GM23338 (cell line): ENCODE data around the gene SHISA2. TPM values are rescaled to one million over a fixed set of nuclear protein-coding genes. Genes with fewer than 3 reads are reported as not detected.

Source experiments
- ATAC-seq: fragments of 200-7000 bp; cut with Tn5 transposase; 3 replicates; pipeline ENCODE4 v1.9.1; 2020
- DNase-seq: peaks from one replicate; pipeline ENCODE4 v3.0.0-alpha.2; 2015; ENCODE audit warnings: low spot score
- H2AFZ ChIP-seq: fragments of 200-600 bp; sonication (generic); 2 replicates; pipeline ENCODE4 v1.8.0; 2016; ENCODE audit warnings: antibody characterized with exemption, mild to moderate bottlenecking, moderate library complexity
- H3F3A ChIP-seq: fragments of 200-600 bp; sonication (generic); replicated peaks from 2 replicates; pipeline ENCODE4 v1.8.0; 2017; ENCODE audit warnings: antibody characterized with exemption, mixed run types, low read depth
- H3K27ac ChIP-seq: fragments of 200-600 bp; sonication (generic); 2 replicates; pipeline ENCODE4 v1.6.1; 2016; ENCODE audit warnings: low read depth
- H3K27me3 ChIP-seq: fragments of 200-600 bp; sonication (generic); 2 replicates; pipeline ENCODE4 v1.8.0; 2016; ENCODE audit warnings: mild to moderate bottlenecking, mixed run types, moderate library complexity; ENCODE audit not compliant: insufficient read depth
- H3K36me3 ChIP-seq: fragments of 200-600 bp; sonication (generic); 2 replicates; pipeline ENCODE4 v1.8.0; 2016; ENCODE audit warnings: mild to moderate bottlenecking; ENCODE audit not compliant: insufficient read depth
- H3K4me1 ChIP-seq: fragments of 200-600 bp; sonication (generic); 2 replicates; pipeline ENCODE4 v1.8.0; 2016; ENCODE audit warnings: mild to moderate bottlenecking, moderate library complexity; ENCODE audit not compliant: insufficient read depth
- H3K4me2 ChIP-seq: fragments of 200-600 bp; sonication (generic); 2 replicates; pipeline ENCODE4 v1.7.1; 2017; ENCODE audit warnings: mixed run types
- H3K4me3 ChIP-seq: fragments of 200-600 bp; sonication (generic); 2 replicates; pipeline ENCODE4 v1.6.1; 2016; ENCODE audit warnings: mixed run types
- H3K79me2 ChIP-seq: fragments of 200-600 bp; sonication (generic); replicated peaks from 2 replicates; pipeline ENCODE4 v1.8.0; 2017; ENCODE audit warnings: mild to moderate bottlenecking; ENCODE audit not compliant: insufficient read depth
- H3K9me2 ChIP-seq: fragments of 200-600 bp; sonication (generic); 2 replicates; pipeline ENCODE4 v1.8.0; 2017; ENCODE audit not compliant: insufficient read depth
- H4K20me1 ChIP-seq: fragments of 200-600 bp; sonication (generic); replicated peaks from 2 replicates; pipeline ENCODE4 v1.8.0; 2017; ENCODE audit warnings: mild to moderate bottlenecking; ENCODE audit not compliant: insufficient read depth
- H3K27ac Mint-ChIP-seq: 2 replicates; pipeline ENCODE4 v1.8.0; 2020; ENCODE audit warnings: inconsistent platforms, mild to moderate bottlenecking, moderate library complexity, mixed read lengths
- H3K27me3 Mint-ChIP-seq: 3 replicates; pipeline ENCODE4 v1.8.0; 2022; ENCODE audit warnings: low read depth, mild to moderate bottlenecking, moderate library complexity, mixed read lengths, inconsistent platforms; ENCODE audit not compliant: insufficient read depth, poor library complexity
- H3K36me3 Mint-ChIP-seq: 3 replicates; pipeline ENCODE4 v1.8.0; 2021; ENCODE audit warnings: low read depth, mild to moderate bottlenecking, inconsistent platforms, moderate library complexity, mixed read lengths
- H3K4me1 Mint-ChIP-seq: 3 replicates; pipeline ENCODE4 v1.8.0; 2020; ENCODE audit warnings: mild to moderate bottlenecking, inconsistent platforms, mixed read lengths
- H3K4me3 Mint-ChIP-seq: 3 replicates; pipeline ENCODE4 v1.8.0; 2021; ENCODE audit warnings: moderate library complexity, mild to moderate bottlenecking, inconsistent platforms, mixed read lengths
- H3K9me3 Mint-ChIP-seq: 3 replicates; pipeline ENCODE4 v1.8.0; 2020; ENCODE audit warnings: moderate library complexity, mild to moderate bottlenecking, inconsistent platforms, mixed read lengths
- CREB1 ChIP-seq: fragments of 250-450 bp; sonication (Bioruptor Pico); IDR thresholded peaks from 2 replicates; pipeline ENCODE4 v1.5.0; 2020; ENCODE audit warnings: low read depth, mild to moderate bottlenecking, moderate library complexity
- CTCF ChIP-seq, 2 experiments: fragments of 200-600 bp in 1 of 2; sonication (generic) in 1 of 2; conservative IDR thresholded peaks; 2 replicates each; pipeline versions ENCODE4 v1.5.1 to v1.6.1; 2016 to 2017; ENCODE audit warnings: antibody characterized with exemption in 2 of 2, low read depth in 2 of 2, mild to moderate bottlenecking in 2 of 2, moderate library complexity in 1 of 2
- ETS1 ChIP-seq: IDR thresholded peaks from 2 replicates; pipeline ENCODE4 v1.6.1; 2016; ENCODE audit warnings: antibody characterized with exemption
- EZH2 ChIP-seq: fragments of 200-600 bp; sonication (generic); IDR thresholded peaks from one replicate; pipeline ENCODE4 v1.8.0; 2017; ENCODE audit warnings: antibody characterized with exemption, mild to moderate bottlenecking, low read depth; ENCODE audit not compliant: unreplicated experiment
- EZH2phosphoT487 ChIP-seq: fragments of 200-600 bp; sonication (generic); IDR thresholded peaks from one replicate; pipeline ENCODE4 v1.8.1; 2018; ENCODE audit warnings: antibody characterized with exemption; ENCODE audit not compliant: unreplicated experiment
- JUNB ChIP-seq: IDR thresholded peaks from one replicate; pipeline ENCODE4 v1.6.1; 2016; ENCODE audit warnings: antibody characterized with exemption; ENCODE audit not compliant: unreplicated experiment
- NANOG ChIP-seq: IDR thresholded peaks from 2 replicates; pipeline ENCODE4 v1.6.1; 2016; ENCODE audit warnings: antibody characterized with exemption, borderline replicate concordance
- POLR2AphosphoS5 ChIP-seq: IDR thresholded peaks from 2 replicates; pipeline ENCODE4 v1.6.1; 2016; ENCODE audit warnings: antibody characterized with exemption, low read depth
- REST ChIP-seq: IDR thresholded peaks from one replicate; pipeline ENCODE4 v1.6.1; 2018; ENCODE audit warnings: antibody characterized with exemption; ENCODE audit not compliant: unreplicated experiment
- ZNF331 ChIP-seq: fragments of 250-450 bp; sonication (Bioruptor Pico); IDR thresholded peaks from 2 replicates; pipeline ENCODE4 v1.5.0; 2020; ENCODE audit warnings: low read depth, mild to moderate bottlenecking, moderate library complexity
- ZNF462 ChIP-seq: fragments of 250-450 bp; sonication (Bioruptor Pico); IDR thresholded peaks from 2 replicates; pipeline ENCODE4 v1.5.0; 2020; ENCODE audit warnings: mild to moderate bottlenecking, moderate library complexity
- polyA plus RNA-seq: library from polyadenylated mRNA; unstranded; fragments of >200 nt; fragmentation: Nextera tagmentation; extraction: Ambion mirVana; gene quantifications from 2 replicates; pipeline ENCODE4 v1.2.1, GENCODE V29; 2016
- total RNA-seq: library from RNA; depleted of rRNA; stranded (reverse); fragments of >200 nt; shearing (Covaris generic); gene quantifications from 2 replicates; pipeline ENCODE4 v1.2.3, GENCODE V29; 2014

Gene SHISA2
- total and polyA plus RNA-seq, 2 experiments from 2014 or later: 17.9 to 37.4 TPM

- no peak for TF ChIP-seq REST
- TF ChIP-seq CREB1: no peak
- TF ChIP-seq ETS1: no peak
- no peak for TF ChIP-seq EZH2
- TF ChIP-seq EZH2phosphoT487: no peak
- no peak for TF ChIP-seq JUNB
Observed at GRCh38 chr13:26061947-26062346, 10.1 kb upstream of the SHISA2 start (continued).

- no peak overlapping the region for H3K27ac ChIP-seq
- no peaks in the 10 kb centered on the region for H3K9me2 ChIP-seq
- no peak overlapping the region for H3K4me3 ChIP-seq
- 0 out of 2 replicates have a peak, but pooled peaks cover 2% of the 10 kb centered on the region for H3K4me1 ChIP-seq
- H3K27me3 ChIP-seq: no peaks in the 10 kb centered on the region
- Mint-ChIP-seq H3K4me1 (peaks cover 12% of the 10 kb centered on the region), H3K4me3 (no peak overlapping the region), H3K36me3 (no peaks in the 10 kb centered on the region), H3K27ac (no peak overlapping the region), H3K27me3 (peaks cover 4% of the 10 kb centered on the region), H3K9me3 (no peaks in the 10 kb centered on the region)
- no peaks in the 10 kb centered on the region for H3K79me2 ChIP-seq
- ATAC-seq: no peak
- H4K20me1 ChIP-seq: no peaks in the 10 kb centered on the region
- no peak for DNase-seq
- H3K36me3 ChIP-seq: no peaks in the 10 kb centered on the region
- H3K4me2 ChIP-seq: no peak overlapping the region
- H3F3A ChIP-seq: no peaks in the 10 kb centered on the region
- H2AFZ ChIP-seq: peak overlapping the region; percentile 96; the same call in 1 of the 2 replicates
- TF ChIP-seq ZNF462 (no peak), CREB1 (no peak), POLR2AphosphoS5 (no peak), CTCF (conservative IDR thresholded peaks at IDR 0.05; ENCODE audit: low read depth in 2 of 2) (no peak), ZNF331 (no peak), EZH2phosphoT487 (no peak), NANOG (no peak), JUNB (no peak), EZH2 (no peak)
Observed at GRCh38 chr13:26061256-26061655, 9.4 kb upstream of the SHISA2 start.
